Skin epidermis (tissue), 12 donors: Measurements from ENCODE around the gene APOL2.
"Not testable (repeated sequence)": the region's sequence is repeated elsewhere in the genome, so short reads cannot be mapped to it uniquely, and the experiment has no call there.

ENCODE experiments used
- H3K27ac ChIP-seq, 21 experiments: fragments of 200-600 bp; sonication (generic) in 11 of 21; one replicate each; pipeline ENCODE4 v1.5.0; 2020; ENCODE audit warnings: mild to moderate bottlenecking in 3 of 21, inconsistent platforms in 2 of 21, moderate library complexity in 2 of 21
- H3K4me3 ChIP-seq, 7 experiments: fragments of 200-600 bp; sonication (generic) in 2 of 7; one replicate each; pipeline ENCODE4 v1.5.0; 2020; ENCODE audit warnings: inconsistent platforms in 2 of 7, mild to moderate bottlenecking in 2 of 7, moderate library complexity in 1 of 7

The APOL2 gene

GRCh38 chr22:36246718-36247117 lies 7.4 kb upstream of the APOL2 start:
- no peak overlapping the region for H3K4me3 ChIP-seq
- no peak overlapping the region for H3K27ac ChIP-seq

- Histone ChIP-seq H3K4me3 (no peak overlapping the region), H3K27ac (peak overlapping the region in 1 of 21 experiments; percentile 66)
Measured at GRCh38 chr22:36245805-36246356, 6.6 kb upstream of the APOL2 start.

- H3K4me3 ChIP-seq, result no peak overlapping the region
- peak overlapping the region in 15 of 21 experiments; percentile 5 to 68 (median 50) for H3K27ac ChIP-seq
Measured at GRCh38 chr22:36244522-36245391, 5.4 kb upstream of the APOL2 start.

GRCh38 chr22:36243986-36244385 lies 4.7 kb upstream of the APOL2 start:
- Histone ChIP-seq H3K4me3 (no peak overlapping the region), H3K27ac (peak overlapping the region in 17 of 21 experiments; percentile 5 to 68 (median 50))

- H3K4me3 ChIP-seq, result peak overlapping the region; percentile 48 to 68 (median 57)
- peak overlapping the region; percentile 64 to 98 (median 91) for H3K27ac ChIP-seq
Measured at GRCh38 chr22:36239150-36239400, 252 bp downstream of the APOL2 start.

GRCh38 chr22:36238373-36239149 lies 766 bp downstream of the APOL2 start:
- H3K4me3 ChIP-seq, result peak overlapping the region; percentile 48 to 68 (median 57)
- H3K27ac ChIP-seq, result peak overlapping the region; percentile 64 to 98 (median 91)

GRCh38 chr22:36237462-36238372 lies 1.6 kb downstream of the APOL2 start:
- Histone ChIP-seq H3K4me3 (peak overlapping the region; percentile 48 to 68 (median 57)), H3K27ac (peak overlapping the region in 20 of 21 experiments; percentile 2 to 98 (median 91))

GRCh38 chr22:36236388-36237319 lies 2.7 kb downstream of the APOL2 start:
- Histone ChIP-seq H3K27ac (peak overlapping the region in 11 of 21 experiments; percentile 2 to 98 (median 91)), H3K4me3 (peak overlapping the region in 1 of 7 experiments; percentile 68)

- H3K4me3 ChIP-seq, result no peak overlapping the region
- no peak overlapping the region for H3K27ac ChIP-seq
Measured at GRCh38 chr22:36235585-36235984, 3.7 kb downstream of the APOL2 start.

GRCh38 chr22:36234919-36235318 lies 4.4 kb downstream of the APOL2 start:
- Histone ChIP-seq H3K4me3 (no peak overlapping the region), H3K27ac (peak overlapping the region in 1 of 21 experiments; percentile 10)

- no peak overlapping the region for H3K27ac ChIP-seq
- H3K4me3 ChIP-seq, result no peak overlapping the region
Measured at GRCh38 chr22:36234213-36234612, 5.1 kb downstream of the APOL2 start.

- Histone ChIP-seq H3K4me3 (no peak overlapping the region), H3K27ac (no peak overlapping the region)
Measured at GRCh38 chr22:36233796-36234195, 5.5 kb downstream of the APOL2 start.

- H3K27ac ChIP-seq, result peak overlapping the region in 2 of 21 experiments; percentile 6 to 17
- no peak overlapping the region for H3K4me3 ChIP-seq
Measured at GRCh38 chr22:36232715-36233401, 6.5 kb downstream of the APOL2 start.

GRCh38 chr22:36231051-36231450 lies 8.3 kb downstream of the APOL2 start:
- not testable (repeated sequence) for H3K4me3 ChIP-seq

GRCh38 chr22:36229649-36230048 lies 9.7 kb downstream of the APOL2 start:
- H3K27ac ChIP-seq, H3K4me3 ChIP-seq: not testable (repeated sequence)

More at GRCh38 chr22:36231051-36231450, 8.3 kb downstream of the APOL2 start:
- not testable (repeated sequence) for H3K27ac ChIP-seq

GRCh38 chr22:36228944-36229343 lies 10.4 kb downstream of the APOL2 start:
- no peak overlapping the region for H3K4me3 ChIP-seq

GRCh38 chr22:36228369-36228768 lies 11.0 kb downstream of the APOL2 start:
- H3K27ac ChIP-seq, result not testable (repeated sequence)

More at GRCh38 chr22:36228944-36229343, 10.4 kb downstream of the APOL2 start:
- H3K27ac ChIP-seq, result no peak overlapping the region

GRCh38 chr22:36227806-36228205 lies 11.5 kb downstream of the APOL2 start:
- no peak overlapping the region for H3K27ac ChIP-seq
- no peak overlapping the region for H3K4me3 ChIP-seq

More at GRCh38 chr22:36228369-36228768, 11.0 kb downstream of the APOL2 start:
- H3K4me3 ChIP-seq, result not testable (repeated sequence)
